Vagina (tissue), 2 donors: Measurements from ENCODE around the gene CRACDL. TPM values are rescaled to one million over a fixed set of nuclear protein-coding genes. Genes with fewer than 3 reads are reported as not detected.

Experiments
- DNase-seq, 2 donors: peaks; one replicate each; pipeline ENCODE4 v3.0.0-alpha.2; 2017; ENCODE audit errors: extremely low spot score in 2 of 2
- H3K27ac ChIP-seq: fragments of 200-600 bp; sonication (generic); one replicate; pipeline ENCODE4 v1.5.1; 2019
- H3K27me3 ChIP-seq: fragments of 200-600 bp; sonication (generic); one replicate; pipeline ENCODE4 v1.5.1; 2019
- H3K36me3 ChIP-seq, 2 donors: fragments of 200-600 bp; sonication (generic); one replicate each; pipeline ENCODE4 v1.5.1; 2017 to 2019
- H3K4me1 ChIP-seq: fragments of 200-600 bp; sonication (generic); one replicate; pipeline ENCODE4 v1.5.1; 2019
- H3K4me3 ChIP-seq, 2 donors: fragments of 200-600 bp; sonication (generic); 1 replicate in 1 of 2; 2 replicates in 1 of 2; pipeline ENCODE4 v1.5.1; 2016 to 2019
- H3K9me3 ChIP-seq: fragments of 200-600 bp; sonication (generic); one replicate; pipeline ENCODE4 v1.5.1; 2019
- POLR2A ChIP-seq, 2 donors: fragments of 450-650 bp; IDR thresholded peaks; one replicate each; pipeline ENCODE4 v1.6.1; 2017; ENCODE audit warnings: antibody characterized with exemption in 2 of 2, mild to moderate bottlenecking in 2 of 2, moderate library complexity in 2 of 2
- POLR2AphosphoS5 ChIP-seq, 2 donors: sonication (generic); formaldehyde crosslinking; IDR thresholded peaks; one replicate each; pipeline ENCODE4 v1.9.0; 2017; ENCODE audit warnings: antibody characterized with exemption in 2 of 2, mild to moderate bottlenecking in 2 of 2, low read depth in 1 of 2; ENCODE audit not compliant: insufficient read depth in 1 of 2
- intact Hi-C: fragments of 100-400 bp; cut with DNase I; formaldehyde crosslinking; loops from one replicate; pipeline ENCODE4 v1.15.1; 2023
- total RNA-seq: library from RNA; depleted of rRNA; stranded (reverse); fragments of >200 nt; gene quantifications from one replicate; pipeline ENCODE4 v1.2.3, GENCODE V29; 2016
- TF ChIP-seq, protein P1 (sequence below), 3 experiments: fragments of 450-650 bp in 2 of 3; fragments of 200-600 bp in 1 of 3; sonication (generic) in 1 of 3; IDR thresholded peaks; one replicate each; pipeline ENCODE4 v1.5.1; 2017 to 2019; ENCODE audit warnings: antibody characterized with exemption in 3 of 3, mild to moderate bottlenecking in 2 of 3, moderate library complexity in 2 of 3

Gene CRACDL
- total RNA-seq, 1 donor from 2014 or later: 6.4 TPM

DNA sequence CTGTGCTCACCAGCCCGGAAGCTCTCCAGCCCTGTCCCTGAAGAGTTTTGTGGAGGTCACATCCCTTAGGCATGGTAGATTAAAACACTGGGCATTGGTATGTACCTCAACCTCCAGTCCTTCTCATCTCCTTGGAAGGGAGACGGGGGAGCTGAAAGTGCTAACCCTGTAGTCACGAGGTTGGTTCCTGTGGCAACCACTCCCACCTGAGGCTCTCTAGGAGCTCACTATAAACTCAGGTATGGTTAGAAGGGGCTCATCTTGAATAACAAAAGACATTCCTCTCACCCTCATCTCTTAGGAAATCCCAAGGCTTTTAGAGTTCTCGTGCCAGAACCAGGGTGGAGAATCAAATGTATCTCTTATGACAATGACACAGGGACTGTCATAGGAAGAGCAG is 162.1 kb downstream of the CRACDL start:
- intact Hi-C loops: no loop called here
- no peaks in the 10 kb centered on the region for H3K27me3 ChIP-seq
- no peaks in the 10 kb centered on the region for H3K9me3 ChIP-seq
- no peak for TF ChIP-seq POLR2A (IDR thresholded peaks at IDR 0.05)
- TF ChIP-seq, protein P1, sequence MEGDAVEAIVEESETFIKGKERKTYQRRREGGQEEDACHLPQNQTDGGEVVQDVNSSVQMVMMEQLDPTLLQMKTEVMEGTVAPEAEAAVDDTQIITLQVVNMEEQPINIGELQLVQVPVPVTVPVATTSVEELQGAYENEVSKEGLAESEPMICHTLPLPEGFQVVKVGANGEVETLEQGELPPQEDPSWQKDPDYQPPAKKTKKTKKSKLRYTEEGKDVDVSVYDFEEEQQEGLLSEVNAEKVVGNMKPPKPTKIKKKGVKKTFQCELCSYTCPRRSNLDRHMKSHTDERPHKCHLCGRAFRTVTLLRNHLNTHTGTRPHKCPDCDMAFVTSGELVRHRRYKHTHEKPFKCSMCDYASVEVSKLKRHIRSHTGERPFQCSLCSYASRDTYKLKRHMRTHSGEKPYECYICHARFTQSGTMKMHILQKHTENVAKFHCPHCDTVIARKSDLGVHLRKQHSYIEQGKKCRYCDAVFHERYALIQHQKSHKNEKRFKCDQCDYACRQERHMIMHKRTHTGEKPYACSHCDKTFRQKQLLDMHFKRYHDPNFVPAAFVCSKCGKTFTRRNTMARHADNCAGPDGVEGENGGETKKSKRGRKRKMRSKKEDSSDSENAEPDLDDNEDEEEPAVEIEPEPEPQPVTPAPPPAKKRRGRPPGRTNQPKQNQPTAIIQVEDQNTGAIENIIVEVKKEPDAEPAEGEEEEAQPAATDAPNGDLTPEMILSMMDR (IDR thresholded peaks at IDR 0.05): no peak
- TF ChIP-seq POLR2AphosphoS5 (IDR thresholded peaks at IDR 0.05; ENCODE audit: insufficient read depth in 1 of 2, low read depth in 1 of 2): no peak
- no peak overlapping the region for H3K4me3 ChIP-seq
- H3K27ac ChIP-seq: no peak overlapping the region
- no peak for DNase-seq
- no peaks in the 10 kb centered on the region for H3K36me3 ChIP-seq
- H3K4me1 ChIP-seq: peaks cover 5% of the 10 kb centered on the region

DNA sequence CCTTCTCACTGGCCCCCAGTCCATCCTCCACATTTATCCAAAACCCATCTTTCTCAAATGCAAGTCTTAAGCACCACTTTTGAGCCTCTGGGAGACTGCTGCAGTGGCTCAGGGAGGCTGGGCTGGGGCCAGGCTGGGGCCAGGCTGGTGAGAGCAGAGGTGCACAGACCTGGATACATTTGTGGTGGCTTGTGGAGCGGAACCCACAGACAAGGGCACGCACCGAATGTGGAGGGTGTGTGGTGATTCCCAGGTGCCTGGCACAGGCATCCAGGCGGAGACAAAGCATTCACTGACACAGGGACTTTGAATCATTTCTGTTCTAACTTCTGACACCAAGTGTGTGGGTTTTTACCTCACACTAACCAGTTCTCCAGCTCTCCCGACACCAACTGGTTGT is 162.9 kb downstream of the CRACDL start:
- no peaks in the 10 kb centered on the region for H3K9me3 ChIP-seq
- no peak for DNase-seq
- no peak overlapping the region for H3K27ac ChIP-seq
- H3K4me1 ChIP-seq: peaks cover 5% of the 10 kb centered on the region
- intact Hi-C loops: no loop called here
- H3K27me3 ChIP-seq: no peaks in the 10 kb centered on the region
- TF ChIP-seq, protein P1 (IDR thresholded peaks at IDR 0.05): no peak
- no peak for TF ChIP-seq POLR2AphosphoS5 (IDR thresholded peaks at IDR 0.05; ENCODE audit: insufficient read depth in 1 of 2, low read depth in 1 of 2)
- TF ChIP-seq POLR2A (IDR thresholded peaks at IDR 0.05): no peak
- H3K4me3 ChIP-seq: no peak overlapping the region
- no peaks in the 10 kb centered on the region for H3K36me3 ChIP-seq

DNA sequence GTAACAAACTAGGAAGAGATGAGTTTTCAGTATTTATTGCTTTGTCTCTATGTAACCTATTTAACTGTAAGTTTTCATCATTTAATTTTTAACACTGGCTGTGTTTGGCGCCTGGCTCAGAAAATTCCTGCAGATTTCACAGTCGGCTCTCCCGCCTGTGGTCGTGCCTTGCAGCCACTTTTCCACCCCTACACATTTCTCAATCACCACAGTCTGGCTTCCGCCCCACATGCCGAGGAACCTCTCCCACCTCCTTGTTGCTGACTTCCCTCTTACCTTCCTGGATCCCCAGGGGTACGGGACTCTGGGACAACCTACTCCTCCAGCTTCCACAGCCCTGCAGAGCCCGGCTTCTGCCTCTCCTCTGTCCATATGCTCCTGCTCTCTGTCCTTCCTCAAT is 163.5 kb downstream of the CRACDL start:
- TF ChIP-seq, protein P1 (IDR thresholded peaks at IDR 0.05): no peak
- no peak for TF ChIP-seq POLR2A (IDR thresholded peaks at IDR 0.05)
- no peak for TF ChIP-seq POLR2AphosphoS5 (IDR thresholded peaks at IDR 0.05; ENCODE audit: insufficient read depth in 1 of 2, low read depth in 1 of 2)
- H3K27me3 ChIP-seq: no peaks in the 10 kb centered on the region
- peaks cover 5% of the 10 kb centered on the region for H3K4me1 ChIP-seq
- H3K36me3 ChIP-seq: no peaks in the 10 kb centered on the region
- no peak for DNase-seq
- no peak overlapping the region for H3K4me3 ChIP-seq
- no peaks in the 10 kb centered on the region for H3K9me3 ChIP-seq
- no peak overlapping the region for H3K27ac ChIP-seq
- intact Hi-C loops: no loop called here

DNA sequence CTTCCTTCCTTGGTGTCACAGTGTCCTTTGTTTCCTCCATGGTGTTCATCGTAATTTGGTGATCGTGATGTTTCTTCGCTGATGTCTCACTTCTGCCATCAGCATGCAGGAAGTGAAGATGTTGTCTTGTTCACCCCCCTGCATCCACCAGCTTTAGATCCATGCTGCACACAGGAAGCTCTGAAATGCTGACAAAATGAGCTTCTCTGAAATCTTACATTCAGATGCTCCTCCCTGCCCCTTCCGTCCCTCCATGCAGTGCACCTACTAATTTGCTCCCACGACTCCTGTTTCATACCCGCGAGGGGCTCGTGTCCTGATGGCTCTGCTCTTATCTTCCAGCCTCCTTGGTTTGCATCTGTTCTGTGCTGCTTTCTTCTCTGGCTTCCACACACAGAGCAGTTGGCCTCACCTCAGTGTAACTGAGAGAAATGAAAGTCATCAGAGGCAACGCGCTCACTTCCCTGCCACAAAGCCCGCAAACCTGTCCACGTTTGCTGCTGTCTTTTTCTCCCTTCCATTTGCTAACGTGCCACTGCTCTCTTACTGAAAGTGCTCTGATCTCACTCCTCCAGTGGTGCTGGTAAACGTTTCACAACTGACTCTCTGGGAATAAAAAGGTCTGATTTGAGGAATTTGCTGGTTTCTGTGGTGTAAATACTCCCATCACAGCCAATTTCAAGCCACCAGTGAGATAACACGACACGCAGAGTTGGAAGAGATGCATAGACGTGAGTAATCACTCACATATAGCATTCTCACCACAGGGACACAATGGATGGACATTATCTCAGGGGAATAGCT is 164.1 kb downstream of the CRACDL start:
- no peak overlapping the region for H3K27ac ChIP-seq
- peaks cover 5% of the 10 kb centered on the region for H3K4me1 ChIP-seq
- TF ChIP-seq POLR2A (IDR thresholded peaks at IDR 0.05) (no peak), POLR2AphosphoS5 (IDR thresholded peaks at IDR 0.05; ENCODE audit: insufficient read depth in 1 of 2, low read depth in 1 of 2) (no peak)
- TF ChIP-seq, protein P1 (IDR thresholded peaks at IDR 0.05): no peak
- no peaks in the 10 kb centered on the region for H3K9me3 ChIP-seq
- H3K4me3 ChIP-seq: no peak overlapping the region
- H3K27me3 ChIP-seq: no peaks in the 10 kb centered on the region
- intact Hi-C loops: no loop called here
- no peak for DNase-seq
- no peaks in the 10 kb centered on the region for H3K36me3 ChIP-seq

DNA sequence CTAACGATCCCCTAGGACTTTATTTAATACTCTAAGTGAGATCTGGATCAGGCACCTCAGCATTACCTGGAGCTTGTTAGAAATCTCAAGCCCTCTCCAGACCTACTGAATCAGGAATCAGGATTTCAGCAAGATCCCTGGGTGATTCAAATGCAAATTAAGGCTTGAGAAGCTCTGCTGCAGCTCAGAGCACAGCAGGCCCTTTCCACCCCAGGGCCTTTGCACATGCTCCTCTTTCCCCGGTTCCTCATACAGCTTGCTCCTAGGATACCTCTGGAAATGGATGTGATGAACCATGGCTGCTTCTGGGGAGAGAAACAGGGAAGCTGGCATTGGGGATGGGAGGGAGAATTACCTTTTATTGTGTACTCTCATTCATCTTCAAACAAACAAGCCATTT is 164.8 kb downstream of the CRACDL start:
- H3K27ac ChIP-seq: no peak overlapping the region
- TF ChIP-seq POLR2A (IDR thresholded peaks at IDR 0.05) (no peak), POLR2AphosphoS5 (IDR thresholded peaks at IDR 0.05; ENCODE audit: insufficient read depth in 1 of 2, low read depth in 1 of 2) (no peak)
- TF ChIP-seq, protein P1 (IDR thresholded peaks at IDR 0.05): no peak
- intact Hi-C loops: no loop called here
- DNase-seq: no peak
- H3K9me3 ChIP-seq: no peaks in the 10 kb centered on the region
- no peaks in the 10 kb centered on the region for H3K27me3 ChIP-seq
- no peaks in the 10 kb centered on the region for H3K36me3 ChIP-seq
- no peak overlapping the region for H3K4me3 ChIP-seq
- H3K4me1 ChIP-seq: peaks cover 5% of the 10 kb centered on the region
